PFSK-1 (cell line): Measurements from ENCODE around the gene GNA15.

Experiments used
- FOXP2 ChIP-seq: optimal IDR thresholded peaks from 2 replicates; pipeline ENCODE3; 2011; ENCODE audit warnings: borderline replicate concordance, control low read depth, inconsistent platforms; ENCODE audit not compliant: insufficient read depth; ENCODE audit errors: extremely low read length, extremely low read depth
- POLR2AphosphoS5 ChIP-seq: IDR thresholded peaks from 2 replicates; pipeline ENCODE4 v1.6.1; 2012; ENCODE audit warnings: low read depth, mild to moderate bottlenecking, control low read depth, low read length, moderate library complexity
- REST ChIP-seq, 2 experiments: IDR thresholded peaks; 2 replicates each; pipeline versions ENCODE4 v1.6.1 to v1.8.0; 2011 to 2012; ENCODE audit warnings: low read depth in 2 of 2, low read length in 2 of 2, control low read depth in 1 of 2, inconsistent platforms in 1 of 2, mild to moderate bottlenecking in 1 of 2, moderate library complexity in 1 of 2; ENCODE audit not compliant: insufficient read depth in 1 of 2
- SIN3A ChIP-seq: IDR thresholded peaks from 2 replicates; pipeline ENCODE4 v1.6.1; 2012; ENCODE audit warnings: mild to moderate bottlenecking, low read length, moderate library complexity, borderline replicate concordance; ENCODE audit not compliant: insufficient read depth
- TAF1 ChIP-seq: IDR thresholded peaks from 2 replicates; pipeline ENCODE4 v1.6.1; 2012; ENCODE audit warnings: low read length, control low read depth, borderline replicate concordance; ENCODE audit not compliant: insufficient read depth

GNA15 gene

GRCh38 chr19:3136684-3137055, 837 bp downstream of the GNA15 start:
- TF ChIP-seq TAF1 (no peak), POLR2AphosphoS5 (no peak), FOXP2 (no peak), SIN3A (no peak), REST (IDR thresholded peaks at IDR 0.05; ENCODE audit: insufficient read depth in 1 of 2, low read depth in 2 of 2, low read length in 2 of 2) (no peak)

GRCh38 chr19:3137119-3137518, 1.3 kb downstream of the GNA15 start:
- TF ChIP-seq FOXP2, result no peak
- TF ChIP-seq REST (IDR thresholded peaks at IDR 0.05; ENCODE audit: insufficient read depth in 1 of 2, low read depth in 2 of 2, low read length in 2 of 2), result no peak
- no peak for TF ChIP-seq POLR2AphosphoS5
- no peak for TF ChIP-seq TAF1
- no peak for TF ChIP-seq SIN3A

GRCh38 chr19:3138268-3138667, 2.4 kb downstream of the GNA15 start:
- no peak for TF ChIP-seq REST (IDR thresholded peaks at IDR 0.05; ENCODE audit: insufficient read depth in 1 of 2, low read depth in 2 of 2, low read length in 2 of 2)
- TF ChIP-seq TAF1, result no peak
- no peak for TF ChIP-seq FOXP2
- no peak for TF ChIP-seq POLR2AphosphoS5
- TF ChIP-seq SIN3A, result no peak

- TF ChIP-seq SIN3A (no peak), REST (IDR thresholded peaks at IDR 0.05; ENCODE audit: insufficient read depth in 1 of 2, low read depth in 2 of 2, low read length in 2 of 2) (no peak), TAF1 (no peak), FOXP2 (no peak), POLR2AphosphoS5 (no peak)
These were observed 4.8 kb downstream of the GNA15 start for GRCh38 chr19:3140667-3141038.

DNA sequence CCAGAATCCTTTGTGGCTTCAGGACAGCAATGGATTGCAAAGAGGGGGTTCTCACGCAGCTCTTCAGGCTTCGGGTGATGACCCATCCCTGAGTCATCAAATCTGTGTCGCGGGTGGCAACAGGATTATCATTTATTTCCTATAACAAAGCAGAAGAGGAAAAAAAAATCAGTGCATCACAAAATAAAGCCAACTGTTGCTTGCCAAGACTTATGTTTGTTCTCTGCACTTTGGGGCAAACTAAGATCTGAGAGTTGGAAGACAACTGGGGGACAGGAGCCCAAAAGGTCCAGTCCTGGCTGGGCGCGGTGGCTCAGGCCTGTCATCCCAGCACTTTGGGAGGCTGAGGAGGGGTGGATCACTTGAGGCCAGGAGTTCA, 6.4 kb downstream of the GNA15 start:
- TF ChIP-seq POLR2AphosphoS5 (no peak), FOXP2 (no peak), REST (IDR thresholded peaks at IDR 0.05; ENCODE audit: insufficient read depth in 1 of 2, low read depth in 2 of 2, low read length in 2 of 2) (no peak), SIN3A (no peak), TAF1 (no peak)
